B cell (primary cell): ENCODE data around the gene FSCN2.

Source experiments
- CTCF ChIP-seq: fragments of 200-600 bp; IDR thresholded peaks from one replicate; pipeline ENCODE4 v1.8.0; 2022; ENCODE audit warnings: antibody characterized with exemption, mild to moderate bottlenecking
- EZH2 ChIP-seq: IDR thresholded peaks from 2 replicates; pipeline ENCODE4 v1.6.1; 2012; ENCODE audit warnings: borderline replicate concordance, low read depth, mild to moderate bottlenecking, moderate library complexity, low read length; ENCODE audit not compliant: insufficient read depth, poor library complexity, severe bottlenecking

- no peak for TF ChIP-seq CTCF
- TF ChIP-seq EZH2, result no peak
Measured at GRCh38 chr17:81543339-81543675, 15.1 kb downstream of the FSCN2 start.
